ENCODE measurements around the gene CLMN.
"Not testable (repeated sequence)": the region's sequence is repeated elsewhere in the genome, so short reads cannot be mapped to it uniquely, and the experiment has no call there.

The CLMN gene

DNA sequence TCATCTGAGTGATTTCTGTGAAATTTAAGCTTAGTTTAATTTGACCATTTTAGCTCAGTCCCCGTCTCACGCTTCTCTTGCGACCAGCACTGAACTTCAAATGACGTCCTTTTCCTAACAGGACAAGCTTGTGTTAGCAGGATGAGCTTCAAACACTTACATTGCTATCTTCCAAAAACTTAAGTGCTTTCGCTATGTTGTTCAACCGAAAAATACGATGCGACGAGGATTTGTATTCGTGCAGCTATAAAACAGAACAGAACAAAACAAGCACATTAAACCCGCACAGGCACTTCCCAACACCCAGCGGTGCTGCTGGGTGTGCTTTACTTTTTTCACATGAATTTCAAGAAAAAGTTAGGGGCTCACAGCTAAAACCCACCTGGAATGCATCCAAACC is 98.2 kb downstream of the CLMN start:
- no peak for FAIRE-seq

DNA sequence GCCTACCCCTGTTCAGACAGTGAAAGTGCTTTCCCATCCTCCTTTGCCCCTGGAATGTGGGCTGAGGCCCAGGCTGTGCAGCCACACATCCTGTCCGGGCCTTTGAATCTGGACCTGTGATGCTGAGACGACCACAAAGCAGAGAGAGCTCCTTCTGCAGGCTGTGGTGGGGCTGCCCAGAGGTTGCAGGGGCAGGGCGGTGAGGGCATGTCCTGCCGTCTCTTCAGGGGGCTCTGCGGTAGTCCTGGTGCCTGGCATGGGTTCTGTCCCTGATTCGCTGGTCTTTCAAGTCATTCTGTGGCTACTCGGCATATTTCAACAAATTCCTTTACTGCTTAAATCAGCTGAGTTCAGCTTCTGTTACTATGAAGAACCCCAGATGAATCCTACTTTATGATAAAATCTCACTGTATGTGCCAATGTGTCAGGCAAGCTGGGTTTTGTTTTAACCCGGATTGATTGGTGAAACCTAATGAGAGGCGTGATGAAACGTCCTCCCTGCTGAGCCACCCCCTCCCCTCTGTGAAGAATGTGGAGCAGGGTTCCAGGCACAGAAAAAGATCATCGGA is 99.0 kb downstream of the CLMN start:
- FAIRE-seq: no peak

More for the DNA sequence above, 98.2 kb downstream of the CLMN start:
- no peak for DNase-seq (ENCODE audit: low spot score)

DNA sequence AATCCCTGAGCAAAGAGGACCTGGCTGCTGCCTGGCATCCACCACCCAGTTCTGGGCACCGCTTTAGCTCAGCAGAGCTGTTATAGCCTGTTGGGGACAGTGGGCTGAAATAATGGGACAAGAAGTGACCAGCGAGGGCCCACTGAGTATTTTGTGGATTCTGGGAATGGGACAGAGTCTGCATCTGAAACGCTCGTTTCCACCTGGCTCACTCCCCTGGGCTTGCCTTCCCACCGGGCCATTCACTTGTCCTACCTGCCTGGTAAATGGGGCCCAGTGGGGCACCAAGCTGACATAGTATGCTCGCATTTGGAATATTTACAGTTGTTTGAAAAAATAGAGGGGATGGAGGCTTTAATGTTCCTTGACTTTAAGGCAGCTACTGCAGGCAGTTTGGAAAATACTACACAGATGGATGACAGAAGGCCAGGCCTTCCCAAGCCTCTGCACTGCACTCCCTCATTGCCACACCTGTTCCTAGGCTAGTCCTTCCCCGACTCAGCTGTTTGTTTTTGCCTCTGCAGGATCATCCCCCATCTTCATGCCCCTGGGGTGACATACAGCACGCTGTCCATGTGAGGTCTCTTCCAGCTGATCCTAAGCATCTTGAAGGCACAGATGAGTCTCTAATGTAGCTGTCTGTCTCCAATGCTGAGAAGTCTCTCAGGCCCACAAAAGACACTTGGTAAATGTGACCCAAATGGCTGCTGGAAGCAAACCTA is 101.1 kb downstream of the CLMN start:
- DNase-seq (ENCODE audit: low spot score) (no peak), FAIRE-seq (no peak)

More for the DNA sequence above, 99.0 kb downstream of the CLMN start:
- peak; percentile 64 for DNase-seq (ENCODE audit: low spot score)

DNA sequence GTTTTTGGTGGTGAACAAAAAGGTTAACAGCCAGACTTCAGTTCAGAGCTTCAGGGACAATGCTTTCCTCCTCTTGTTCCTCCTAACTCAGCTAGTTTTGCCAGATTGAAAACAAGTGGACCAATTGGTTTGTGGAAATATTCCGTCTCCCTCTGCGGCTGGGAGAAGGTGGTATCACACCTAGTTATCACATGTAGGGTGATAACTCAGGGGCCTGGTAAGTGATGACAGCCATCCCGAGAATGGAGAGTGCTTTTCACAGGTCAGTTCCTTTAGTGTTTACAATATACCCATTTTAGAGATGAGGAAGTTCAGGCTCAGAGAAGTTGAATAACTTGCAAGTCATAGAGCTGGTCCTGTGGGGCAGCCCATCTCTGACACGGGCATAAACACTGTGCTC is 101.7 kb downstream of the CLMN start:
- FAIRE-seq: no peak
- DNase-seq (ENCODE audit: low spot score): no peak

DNA sequence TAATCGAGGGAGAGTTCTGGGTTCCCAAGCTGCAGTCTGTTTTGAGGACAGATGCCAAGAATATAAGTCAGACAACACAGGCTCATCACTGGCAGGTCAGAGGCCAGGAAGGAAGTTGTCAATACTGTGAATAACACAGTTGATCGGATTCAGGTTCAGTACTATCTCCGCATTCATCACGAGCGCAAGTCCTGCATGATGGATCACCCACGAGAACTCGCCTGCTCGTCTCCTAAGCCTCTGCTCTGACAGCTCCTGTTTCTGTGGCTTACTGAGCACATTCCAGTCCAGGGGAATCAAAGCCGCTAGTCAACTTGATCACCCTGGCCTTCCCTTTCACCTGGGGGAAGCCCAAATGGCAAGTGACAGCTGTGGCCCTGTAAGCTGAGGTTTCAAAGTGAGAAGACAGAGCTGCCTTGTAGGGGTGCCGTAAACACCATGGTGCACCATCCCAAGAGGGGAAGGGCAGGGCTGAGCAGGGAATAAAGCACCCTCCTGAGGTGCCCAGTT is 102.3 kb downstream of the CLMN start:
- DNase-seq (ENCODE audit: low spot score) (no peak), FAIRE-seq (no peak)

DNA sequence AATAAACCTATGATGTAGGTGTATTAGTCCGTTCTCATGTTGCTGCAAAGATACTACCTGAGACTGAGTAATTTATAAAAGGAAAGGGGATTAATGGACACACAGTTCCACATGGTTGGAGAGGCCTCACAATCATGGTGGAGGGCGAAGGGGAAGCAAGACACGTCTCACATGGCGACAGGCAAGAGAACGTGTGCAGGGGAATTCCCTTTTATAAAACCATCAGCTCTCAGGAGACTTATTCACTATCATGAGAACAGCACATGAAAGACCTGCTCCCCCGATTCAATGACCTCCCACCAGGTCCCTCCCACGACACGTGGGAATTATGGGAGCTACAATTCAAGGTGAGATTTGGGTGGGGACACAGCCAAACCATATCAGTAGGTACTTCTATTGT is 103.7 kb downstream of the CLMN start:
- FAIRE-seq (no peak), DNase-seq (ENCODE audit: low spot score) (no peak)

DNA sequence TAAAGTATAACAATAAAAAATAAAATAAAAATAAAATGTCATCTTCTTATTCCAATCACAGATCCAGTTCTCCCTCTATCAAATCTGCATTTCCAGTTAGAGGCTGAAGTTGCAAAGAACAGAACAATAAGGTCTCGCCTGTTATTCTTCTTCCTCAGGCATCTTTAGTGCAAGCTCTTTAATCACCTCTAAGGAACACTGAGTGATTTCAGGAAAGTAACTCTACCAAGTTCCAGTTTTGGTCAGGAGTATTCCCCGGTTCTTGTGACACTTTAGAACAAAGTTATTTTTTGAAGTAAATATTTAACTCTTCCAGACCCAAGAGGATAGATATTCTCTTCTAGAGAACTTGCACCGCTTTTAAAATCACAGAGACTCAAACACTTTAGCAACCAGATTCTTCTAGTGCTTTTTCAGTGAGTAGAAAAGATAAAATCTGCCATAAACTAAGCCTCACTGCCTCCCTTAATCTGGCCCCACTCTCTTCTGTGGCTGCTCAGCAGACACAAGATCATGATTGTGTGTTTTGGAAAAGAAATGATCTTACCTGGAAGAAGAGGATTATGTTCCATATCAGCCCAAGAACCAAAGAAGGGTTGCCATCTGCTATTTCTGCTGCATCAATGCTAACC is 104.5 kb downstream of the CLMN start:
- DNase-seq (ENCODE audit: low spot score) (no peak), FAIRE-seq (no peak)

DNA sequence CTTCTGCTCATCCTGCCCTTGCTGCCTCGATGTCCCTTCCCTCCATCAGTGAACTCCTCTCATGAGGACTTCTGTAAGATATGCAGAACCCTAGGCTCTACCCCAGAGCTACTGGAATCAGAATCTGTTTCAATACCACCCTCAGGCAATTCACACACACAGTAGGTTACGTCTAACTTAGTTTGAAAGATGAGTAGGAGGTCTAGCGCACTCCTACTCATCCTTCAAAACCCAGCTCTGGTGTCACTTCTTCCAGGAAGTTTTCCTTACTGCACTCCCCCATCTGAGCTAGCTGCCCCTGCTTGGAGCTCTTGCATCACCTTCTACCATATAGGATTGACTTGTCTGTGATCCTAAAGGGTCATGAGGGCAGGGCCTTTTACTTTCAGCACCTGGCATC is 105.9 kb downstream of the CLMN start:
- no peak for DNase-seq (ENCODE audit: low spot score)
- no peak for FAIRE-seq

DNA sequence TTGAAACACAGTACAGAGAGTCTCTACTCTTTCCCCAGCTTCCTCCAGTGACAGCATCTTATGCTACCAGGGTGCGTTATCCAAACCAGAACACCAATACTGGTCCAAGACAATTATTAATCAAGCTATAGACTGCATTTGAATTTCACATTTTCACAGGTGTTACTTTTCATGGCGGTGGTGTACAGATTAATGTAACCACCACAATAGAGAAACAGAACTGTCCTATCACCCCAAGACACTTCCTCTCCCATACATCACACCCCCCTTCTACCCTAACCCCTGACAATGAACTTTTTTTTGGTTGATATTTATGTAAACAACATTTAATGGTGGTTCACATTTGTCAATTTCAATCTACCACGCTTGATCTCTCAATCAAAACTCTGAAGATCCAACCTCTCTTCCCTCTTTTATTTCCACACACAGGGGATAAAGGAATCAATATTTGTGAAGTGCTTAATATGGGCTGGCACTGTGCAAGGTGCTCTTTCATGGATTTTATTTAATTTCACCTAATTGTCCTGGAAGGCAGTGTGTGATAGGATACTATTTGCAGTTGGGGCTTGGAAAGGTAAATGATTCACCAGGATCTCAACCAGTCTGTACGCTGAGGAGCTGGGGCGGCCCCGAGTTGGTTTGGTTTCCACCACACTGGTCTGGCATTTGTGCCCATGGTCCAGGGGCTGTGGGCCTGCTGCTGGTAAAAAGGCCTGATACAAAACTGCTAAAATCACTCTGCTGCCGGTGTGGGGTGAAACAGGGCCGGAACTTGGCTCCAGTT is 107.8 kb downstream of the CLMN start:
- no peak for DNase-seq (ENCODE audit: low spot score)
- no peak for FAIRE-seq

DNA sequence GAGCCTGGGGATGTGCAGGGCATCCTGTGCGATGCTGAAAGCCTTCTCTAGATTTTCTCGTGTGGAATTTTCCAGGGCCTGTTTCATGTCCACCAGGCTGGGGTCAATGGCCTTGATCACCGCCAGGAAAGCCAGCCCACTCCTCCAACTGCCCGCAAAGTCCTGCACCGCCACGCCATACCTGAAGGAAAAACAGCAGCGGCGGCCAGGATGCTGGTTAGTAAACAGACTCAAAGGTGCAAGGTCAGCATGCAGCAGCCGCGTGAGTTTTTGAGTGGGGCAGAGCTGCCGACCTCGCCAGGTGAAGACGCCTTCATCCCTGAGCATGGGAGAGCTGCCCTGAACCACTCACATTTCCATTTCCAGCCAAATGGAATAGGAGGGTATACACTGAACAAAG is 109.0 kb downstream of the CLMN start:
- no peak for DNase-seq (ENCODE audit: low spot score)
- FAIRE-seq: no peak

DNA sequence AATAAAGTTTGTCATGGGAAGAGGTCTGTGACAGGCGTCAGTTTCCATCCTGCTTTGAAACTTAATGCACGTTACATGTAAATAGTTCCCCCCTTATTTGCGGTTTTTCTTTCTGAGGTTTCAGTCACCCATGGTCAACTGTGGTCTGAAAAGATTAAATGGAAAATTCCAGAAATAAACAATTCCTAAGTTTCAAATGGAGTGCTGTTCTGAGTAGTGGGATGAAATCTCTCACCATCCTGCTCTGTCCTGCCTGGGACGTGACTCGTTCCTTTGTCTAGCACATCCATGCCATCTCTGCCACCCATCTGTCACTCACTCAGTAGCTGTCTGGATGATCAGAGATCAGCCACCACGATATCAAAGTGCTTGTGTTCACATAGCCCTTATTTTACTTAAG is 111.1 kb downstream of the CLMN start:
- DNase-seq (ENCODE audit: low spot score) (no peak), FAIRE-seq (no peak)

DNA sequence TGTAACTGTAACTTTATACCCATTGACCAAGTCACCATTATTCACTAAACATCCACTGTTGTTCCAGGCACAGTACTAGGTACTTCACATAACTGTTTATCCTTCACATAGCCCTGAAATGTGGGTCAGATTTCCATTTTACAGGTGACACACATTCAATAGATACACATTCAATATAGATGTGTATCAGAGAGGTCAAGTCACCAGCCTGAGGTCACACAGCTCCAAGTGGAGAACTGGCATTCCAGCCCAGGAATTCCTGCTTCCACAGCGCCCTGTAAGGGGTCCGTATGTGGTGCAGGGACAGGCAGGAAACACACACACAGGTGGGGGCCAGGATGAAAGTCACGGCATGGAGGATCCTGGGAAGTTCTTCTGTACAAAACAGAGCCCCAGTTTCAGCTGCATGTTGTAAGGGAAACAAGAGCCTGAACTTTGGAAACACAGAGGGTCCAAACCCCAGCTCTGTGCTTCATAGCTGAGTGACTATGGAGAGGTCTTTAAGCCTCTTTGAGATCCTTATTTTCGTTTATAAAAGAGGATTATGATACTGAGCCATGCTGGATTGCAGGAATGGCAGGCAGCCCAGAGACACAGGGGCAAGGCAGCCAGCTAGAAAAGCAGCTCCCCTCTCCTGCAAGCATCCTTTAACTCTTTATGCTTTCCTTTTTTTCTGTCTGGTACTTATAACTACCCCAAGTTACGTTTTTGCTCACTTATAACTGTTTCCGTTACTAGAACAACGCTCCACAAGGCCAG is 112.1 kb downstream of the CLMN start:
- DNase-seq (ENCODE audit: low spot score) (no peak), FAIRE-seq (no peak)

DNA sequence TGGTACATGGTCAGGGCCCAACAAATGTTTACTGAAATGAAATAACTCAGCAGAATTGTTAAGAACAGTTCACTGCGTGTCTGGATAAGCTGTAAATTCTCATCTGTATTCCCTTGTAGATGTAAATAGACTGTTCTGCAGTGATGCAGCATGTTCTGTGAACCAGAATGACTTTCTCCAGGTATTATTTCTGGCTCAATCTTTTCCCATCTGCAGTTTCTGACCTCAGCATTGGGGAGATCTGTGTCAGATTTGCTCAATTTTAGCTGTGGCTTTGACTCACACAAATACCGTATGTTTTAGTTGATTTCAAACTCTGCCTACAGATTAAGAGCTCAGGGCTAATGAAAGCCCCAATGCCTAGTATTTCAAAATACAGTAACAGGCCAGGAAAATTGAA is 113.2 kb downstream of the CLMN start:
- DNase-seq (ENCODE audit: low spot score): no peak
- no peak for FAIRE-seq

DNA sequence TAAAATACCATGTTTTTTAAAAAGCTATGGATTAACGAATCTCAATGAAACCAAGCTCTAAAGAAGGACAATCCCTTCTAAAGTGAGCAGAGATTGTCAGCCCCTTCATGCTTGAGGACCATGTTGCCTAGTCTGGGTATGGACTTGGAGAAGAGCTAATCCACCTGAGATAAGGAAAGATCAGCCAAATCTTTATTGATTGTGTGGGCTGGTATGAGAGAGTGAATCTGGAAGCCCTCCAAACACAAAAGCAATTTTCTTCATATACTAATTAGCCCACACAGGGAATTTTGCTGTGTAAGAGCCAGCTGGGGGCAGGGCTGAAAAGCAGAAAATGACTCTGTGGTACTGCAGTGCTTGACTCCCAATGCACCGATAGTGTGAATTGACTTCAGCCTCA is 115.0 kb downstream of the CLMN start:
- FAIRE-seq: no peak

DNA sequence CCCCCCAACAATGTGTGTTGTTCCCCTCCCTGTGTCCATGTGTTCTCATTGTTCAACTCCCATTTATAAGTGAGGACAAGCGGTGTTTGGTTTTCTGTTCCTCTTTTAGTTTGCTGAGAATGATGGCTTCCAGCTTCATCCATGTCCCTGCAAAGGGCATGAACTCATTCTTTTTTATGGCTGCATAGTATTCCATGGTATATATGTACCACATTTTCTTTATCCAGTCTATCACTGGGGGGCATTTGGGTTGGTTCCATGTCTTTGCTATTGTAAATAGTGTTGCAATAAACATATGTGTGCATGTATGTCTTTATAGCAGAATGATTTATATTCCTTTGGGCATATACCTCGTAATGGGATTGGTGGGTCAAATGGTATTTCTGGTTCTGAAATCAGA is 118.0 kb downstream of the CLMN start:
- not testable (repeated sequence) for DNase-seq (ENCODE audit: low spot score); FAIRE-seq

More for the DNA sequence above, 115.0 kb downstream of the CLMN start:
- no peak for DNase-seq (ENCODE audit: low spot score)

DNA sequence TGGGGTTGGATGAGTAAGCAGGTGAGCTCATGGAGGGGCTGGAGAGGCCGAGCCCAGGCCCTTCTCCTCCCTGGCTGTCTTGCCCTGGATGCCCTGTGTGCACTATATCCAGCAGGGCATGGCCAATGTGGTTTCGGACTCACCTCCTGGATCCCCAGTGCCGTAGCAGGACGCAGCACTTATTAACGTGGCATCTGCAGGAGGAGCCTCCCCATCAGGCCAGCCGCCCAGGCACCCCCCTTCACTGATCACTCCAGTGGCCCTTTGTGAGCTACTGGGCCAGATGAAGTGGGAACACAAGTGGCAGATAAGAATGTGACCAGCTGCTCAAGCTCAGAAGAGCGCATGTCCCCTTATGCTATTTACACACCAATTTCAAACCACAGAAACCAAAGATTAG is 119.3 kb downstream of the CLMN start:
- FAIRE-seq (no peak), DNase-seq (ENCODE audit: low spot score) (no peak)

DNA sequence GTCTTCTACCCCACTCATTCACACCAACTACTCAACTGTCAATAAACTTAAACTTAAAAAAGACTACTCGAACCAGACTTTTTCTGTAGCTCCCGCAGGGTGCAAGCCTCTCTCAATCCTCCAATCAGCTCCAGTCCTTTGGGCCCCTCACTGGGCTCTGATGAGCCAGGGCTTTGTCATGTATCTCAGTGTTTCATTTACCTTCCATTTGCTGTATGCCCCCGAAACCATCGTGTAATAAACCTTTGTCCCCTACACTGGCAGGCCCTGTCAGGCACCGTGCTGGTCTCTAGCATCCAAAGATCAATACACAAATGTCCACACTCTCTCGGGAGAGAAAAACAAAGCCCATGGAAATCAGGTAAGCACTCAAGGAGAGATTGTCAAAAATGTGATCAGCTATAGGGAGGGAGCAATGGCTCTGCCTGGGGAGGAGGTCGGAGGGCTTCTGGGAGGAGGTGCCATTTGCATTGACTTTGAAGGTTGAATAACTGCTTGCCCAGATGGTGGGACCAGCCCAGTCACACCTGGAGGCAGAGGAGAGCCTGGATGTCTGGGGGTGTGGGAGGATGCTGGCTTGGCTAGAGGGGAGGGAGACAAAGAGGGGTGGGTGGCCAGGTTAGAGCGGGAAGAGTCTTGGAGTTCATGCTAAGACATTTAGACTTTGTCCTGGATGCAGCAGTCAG is 120.3 kb downstream of the CLMN start:
- FAIRE-seq (no peak), DNase-seq (ENCODE audit: low spot score) (no peak)

DNA sequence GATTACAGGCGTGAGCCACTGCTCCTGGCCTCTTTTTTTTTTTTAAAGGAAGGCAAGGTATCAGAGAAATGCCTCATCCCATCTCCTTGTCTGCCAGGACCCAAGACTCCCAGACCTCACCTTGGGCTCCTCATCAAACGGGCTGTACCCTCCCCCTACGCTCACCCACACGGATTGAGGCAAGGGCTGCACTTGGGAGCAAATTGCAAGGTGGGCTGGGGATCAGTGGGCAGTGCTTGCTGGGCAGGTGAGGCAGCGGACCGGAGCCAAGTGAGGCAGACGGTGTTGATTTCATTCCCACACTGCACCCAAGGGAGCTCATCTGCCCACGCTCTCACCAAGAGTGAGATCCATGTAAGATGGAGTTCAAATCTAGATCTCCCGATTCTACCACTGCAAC is 121.4 kb downstream of the CLMN start:
- no peak for FAIRE-seq
- no peak for DNase-seq (ENCODE audit: low spot score)

DNA sequence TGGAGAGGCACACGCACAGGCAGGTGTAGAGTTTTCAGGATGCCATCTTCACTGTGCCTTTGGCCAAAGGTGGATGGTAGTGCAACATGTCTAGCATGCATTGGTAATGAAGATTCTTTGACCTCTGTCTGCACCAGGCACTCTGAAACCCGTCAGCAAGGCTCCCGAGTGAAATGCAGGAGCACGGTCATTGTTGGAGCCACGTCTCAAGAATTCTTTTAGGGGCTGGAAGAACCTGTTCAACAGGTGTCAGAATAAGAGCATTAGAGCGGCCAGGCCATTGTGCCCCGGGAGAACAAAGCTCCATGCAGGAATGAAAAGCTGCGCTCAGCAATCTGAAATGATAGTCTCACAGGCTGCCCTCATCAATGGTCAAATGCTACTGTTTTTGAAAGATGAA is 122.2 kb downstream of the CLMN start:
- no peak for FAIRE-seq
- DNase-seq (ENCODE audit: low spot score): no peak

DNA sequence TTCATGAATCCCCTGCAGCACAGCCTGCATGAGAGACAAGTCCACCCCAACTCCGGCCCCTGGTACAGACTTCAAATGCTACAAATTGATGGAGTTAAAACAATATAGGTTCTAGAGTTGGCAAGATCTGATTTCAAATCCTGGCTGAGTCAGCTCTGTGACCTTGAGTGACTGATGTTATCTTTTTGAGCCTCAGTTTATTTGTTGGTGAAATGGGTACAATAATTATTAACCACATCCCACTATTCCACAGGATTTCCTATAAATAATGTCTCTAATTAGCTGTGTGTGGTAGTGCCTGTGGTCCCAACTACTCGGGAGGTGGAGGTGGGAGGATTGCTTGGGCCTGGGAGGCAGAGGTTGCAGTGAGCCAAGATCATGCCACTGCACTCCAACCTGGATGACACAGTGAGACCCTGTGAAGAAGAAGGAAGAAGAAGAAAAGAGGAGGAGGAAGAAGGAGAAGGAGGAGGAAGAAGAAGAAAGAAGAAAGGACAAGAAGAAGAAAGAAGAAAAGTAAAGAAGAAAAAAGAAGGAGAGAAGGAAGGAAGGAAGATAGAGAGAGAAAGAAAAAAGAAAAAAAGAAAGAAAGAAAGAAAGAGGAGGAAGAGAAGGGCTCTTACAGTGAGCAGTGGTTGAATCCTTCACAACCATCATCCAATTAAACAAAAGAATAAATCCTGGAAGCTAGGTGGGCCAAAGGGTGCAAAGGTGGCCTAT is 122.7 kb downstream of the CLMN start:
- DNase-seq (ENCODE audit: low spot score) (no peak), FAIRE-seq (no peak)
